NCI-H82 treated with DMSO at 0.1 percent for 48 hours (cell line): ENCODE results near the gene DGKH.

Experiments used
- DNase-seq: peaks from one replicate; lab custom pipeline; 2025; ENCODE audit not compliant: unreplicated experiment; lab: John Stamatoyannopoulos, UW

DGKH gene

GRCh38 chr13:42275098-42275471 is 226.6 kb downstream of the DGKH start:
- no peak for DNase-seq

- DNase-seq: no peak
Observed at GRCh38 chr13:42275506-42275905, 227.1 kb downstream of the DGKH start.

GRCh38 chr13:42276683-42277082 is 228.2 kb downstream of the DGKH start:
- no peak for DNase-seq

- DNase-seq: no peak
Observed at GRCh38 chr13:42277618-42278276, 229.3 kb downstream of the DGKH start.

DNA sequence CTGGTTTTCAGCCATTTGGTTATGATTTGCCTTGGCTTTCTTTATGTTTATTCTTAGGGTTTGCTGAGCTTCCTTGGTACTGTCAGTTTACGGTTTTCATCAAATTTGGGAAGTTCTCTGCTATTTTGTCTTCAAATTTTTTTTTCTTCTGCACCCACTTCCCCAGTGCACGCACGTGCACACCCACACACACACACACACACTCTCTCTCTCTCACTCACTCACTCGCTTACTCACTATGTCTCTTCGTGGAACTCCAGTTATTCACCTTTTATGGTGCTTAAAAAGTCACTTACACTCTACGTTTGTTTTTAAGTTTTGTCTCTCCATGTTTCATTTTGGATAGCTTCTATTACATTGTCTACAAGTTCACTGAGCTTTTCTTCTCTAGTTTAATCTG is 230.6 kb downstream of the DGKH start:
- no peak for DNase-seq

DNA sequence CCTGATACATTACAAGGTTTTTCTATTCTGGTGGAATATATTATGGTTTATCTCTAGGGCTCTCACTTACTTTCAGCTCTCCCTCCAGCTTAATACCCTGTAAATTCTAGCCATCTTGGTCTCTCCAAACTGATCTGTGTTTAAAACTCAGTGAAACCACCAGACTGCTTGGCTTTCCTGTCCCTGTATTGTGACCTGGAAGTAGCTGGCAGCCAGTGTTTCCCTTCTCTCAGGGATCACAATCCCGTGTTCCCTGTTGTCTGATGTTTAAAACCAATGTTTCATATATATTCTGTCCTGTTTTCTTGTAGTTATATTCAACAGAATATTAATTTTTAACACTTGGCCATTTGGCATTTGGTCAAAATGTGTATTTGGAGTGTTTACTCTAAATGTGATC is 231.5 kb downstream of the DGKH start:
- peak; percentile 17 for DNase-seq

- peak; percentile 43 for DNase-seq
Observed at GRCh38 chr13:42280537-42280936, 232.1 kb downstream of the DGKH start.

GRCh38 chr13:42283574-42283973 is 235.1 kb downstream of the DGKH start:
- no peak for DNase-seq

DNA sequence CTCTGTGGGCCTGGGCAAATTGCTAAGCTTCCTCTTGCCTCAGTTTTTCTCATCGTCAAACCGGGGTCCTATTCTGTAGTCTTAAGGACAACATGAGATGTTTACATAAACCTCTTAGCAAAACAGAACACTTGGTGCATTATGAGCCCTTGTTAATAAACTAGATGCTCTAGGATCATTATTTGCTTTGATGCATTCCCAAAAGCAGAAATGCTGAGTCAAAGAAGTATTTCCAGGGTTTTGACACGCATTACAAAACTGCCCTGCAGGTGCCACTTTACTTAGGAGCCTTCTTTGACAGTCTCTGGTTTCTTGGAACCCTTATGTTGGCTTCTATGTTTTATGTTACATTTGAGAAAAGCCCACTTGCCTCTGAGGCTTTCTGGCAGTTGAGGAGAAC is 235.6 kb downstream of the DGKH start:
- no peak for DNase-seq
